H1 (cell line): Measurements from ENCODE around the gene OGFR. TPM values are rescaled to one million over a fixed set of nuclear protein-coding genes. Genes with fewer than 3 reads are reported as not detected.

Experiments
- FOSL1 ChIP-seq: IDR thresholded peaks from 2 replicates; pipeline ENCODE4 v1.6.1; 2011; ENCODE audit warnings: mild to moderate bottlenecking, low read depth, low read length, moderate library complexity; ENCODE audit not compliant: insufficient read depth
- GTF2F1 ChIP-seq: IDR thresholded peaks from 2 replicates; pipeline ENCODE4 v1.6.1; 2012; ENCODE audit warnings: low read depth, low read length, improper control_type of control experiment, borderline replicate concordance
- POU5F1 ChIP-seq: IDR thresholded peaks from 2 replicates; pipeline ENCODE4 v1.6.1; 2011; ENCODE audit warnings: low read depth, mild to moderate bottlenecking, low read length, moderate library complexity
- RAD21 ChIP-seq, 2 experiments: IDR thresholded peaks in 1 of 2; conservative IDR thresholded peaks in 1 of 2; 2 replicates each; pipeline ENCODE4 v1.6.1; 2011; ENCODE audit warnings: low read depth in 2 of 2, low read length in 2 of 2, improper control_type of control experiment in 1 of 2, inconsistent platforms in 1 of 2, mild to moderate bottlenecking in 1 of 2, moderate library complexity in 1 of 2
- polyA plus RNA-seq, 7 experiments: library from polyadenylated mRNA; depleted of rRNA in 3 of 7; stranded (reverse) in 5 of 7; unstranded in 2 of 7; fragments of >200 nt in 5 of 7; fragments of 200-250 nt in 2 of 7; gene quantifications; 1 replicate in 5 of 7; 2 replicates in 1 of 7; 4 replicates in 1 of 7; pipeline versions ENCODE4 v1.2.1 to v1.2.3, GENCODE V29; 2011 to 2013; ENCODE audit warnings: missing spikeins in 2 of 7, mixed read lengths in 2 of 7
- total RNA-seq: library from RNA; stranded (reverse); fragmentation: NEBNext Ultra II Directional; extraction: Animal tissue kit (Norgen Biotek cat#: 25700); gene quantifications from 2 replicates; pipeline ENCODE4 v1.2.1, GENCODE V29; 2021
- TF ChIP-seq, protein P1 (sequence below): IDR thresholded peaks from 2 replicates; pipeline ENCODE4 v1.6.1; 2012; ENCODE audit warnings: inconsistent platforms

The OGFR gene
- total and polyA plus RNA-seq, 2 of the 8 experiments (the other 6 are each of a cell fraction or from before 2014, with no cell fraction given), result 13.9 to 25.1 TPM

DNA sequence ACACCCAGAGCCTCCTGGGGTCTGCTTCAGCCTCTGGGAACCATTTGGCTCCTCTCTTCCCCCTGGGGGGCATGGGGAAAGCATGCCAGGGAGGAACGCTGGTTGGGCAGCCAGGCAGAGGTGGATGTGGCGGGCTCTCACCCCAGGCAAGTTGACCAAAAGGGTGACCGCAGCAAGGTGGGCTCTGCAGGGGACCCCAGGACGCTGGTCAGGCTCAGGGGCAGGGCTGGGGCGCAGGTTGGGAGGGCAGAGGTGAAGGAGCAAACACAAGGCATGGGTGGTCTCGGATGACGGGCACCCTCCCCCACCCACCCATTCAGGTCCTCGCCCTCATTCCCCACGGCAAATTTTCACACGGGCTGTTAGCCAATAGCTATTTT lies 38.6 kb upstream of the OGFR start (continued):
- no peak for TF ChIP-seq GTF2F1
- TF ChIP-seq POU5F1, result no peak
- TF ChIP-seq, protein P1, sequence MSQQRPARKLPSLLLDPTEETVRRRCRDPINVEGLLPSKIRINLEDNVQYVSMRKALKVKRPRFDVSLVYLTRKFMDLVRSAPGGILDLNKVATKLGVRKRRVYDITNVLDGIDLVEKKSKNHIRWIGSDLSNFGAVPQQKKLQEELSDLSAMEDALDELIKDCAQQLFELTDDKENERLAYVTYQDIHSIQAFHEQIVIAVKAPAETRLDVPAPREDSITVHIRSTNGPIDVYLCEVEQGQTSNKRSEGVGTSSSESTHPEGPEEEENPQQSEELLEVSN, result no peak
- TF ChIP-seq FOSL1, result no peak
- no peak for TF ChIP-seq RAD21 (IDR thresholded peaks at IDR 0.05 in 1 of 2, conservative IDR thresholded peaks at IDR 0.05 in 1 of 2; ENCODE audit: low read depth in 2 of 2, low read length in 2 of 2)
